Measurements from ENCODE around the gene CAPN2. TPM values are rescaled to one million over a fixed set of nuclear protein-coding genes. Genes with fewer than 3 reads are reported as not detected.

The CAPN2 gene
- total RNA-seq, 1 experiment from 2014 or later: 459 TPM

DNA sequence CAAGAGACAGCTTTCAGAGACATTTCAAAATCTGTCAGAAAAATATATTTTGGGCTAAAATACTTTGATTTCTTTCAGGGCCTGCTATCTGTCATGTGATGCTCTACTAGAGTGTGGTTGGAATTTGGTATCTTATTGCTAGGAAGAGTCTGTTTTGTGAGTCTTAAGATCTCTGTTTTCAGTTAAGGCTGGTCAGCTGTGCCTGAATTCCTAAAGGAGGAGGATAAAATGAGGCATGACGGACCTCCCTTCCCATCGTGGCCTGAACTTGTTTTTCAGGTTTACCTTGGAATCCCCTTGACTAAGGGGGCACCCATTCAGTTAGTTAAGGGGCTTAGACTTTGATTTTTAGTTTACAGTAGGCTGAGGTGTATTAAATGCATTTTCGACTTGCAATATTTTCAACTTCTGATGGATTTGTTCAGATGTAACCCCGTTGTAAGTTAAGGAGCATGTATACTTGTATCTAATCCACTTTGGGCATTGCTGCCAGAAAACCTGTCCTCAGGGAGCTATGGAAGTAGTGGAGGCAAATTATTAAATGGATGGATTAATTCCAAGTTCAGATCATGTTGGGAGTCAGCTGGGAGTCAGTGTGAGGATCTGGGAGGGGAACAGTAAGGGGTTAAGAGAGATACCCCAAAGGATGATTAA, 18.3 kb downstream of the CAPN2 start:
- peaks cover 37% of the 10 kb centered on the region; the same call in 1 of the 2 replicates for H3F3A ChIP-seq (ENCODE audit: insufficient read depth, low read depth)
- no peaks in the 10 kb centered on the region for H3K9me3 ChIP-seq (ENCODE audit: insufficient read depth, low read depth)
- TF ChIP-seq EZH2 (IDR thresholded peaks at IDR 0.05; ENCODE audit: low read depth): no peak
- TF ChIP-seq, protein P1, sequence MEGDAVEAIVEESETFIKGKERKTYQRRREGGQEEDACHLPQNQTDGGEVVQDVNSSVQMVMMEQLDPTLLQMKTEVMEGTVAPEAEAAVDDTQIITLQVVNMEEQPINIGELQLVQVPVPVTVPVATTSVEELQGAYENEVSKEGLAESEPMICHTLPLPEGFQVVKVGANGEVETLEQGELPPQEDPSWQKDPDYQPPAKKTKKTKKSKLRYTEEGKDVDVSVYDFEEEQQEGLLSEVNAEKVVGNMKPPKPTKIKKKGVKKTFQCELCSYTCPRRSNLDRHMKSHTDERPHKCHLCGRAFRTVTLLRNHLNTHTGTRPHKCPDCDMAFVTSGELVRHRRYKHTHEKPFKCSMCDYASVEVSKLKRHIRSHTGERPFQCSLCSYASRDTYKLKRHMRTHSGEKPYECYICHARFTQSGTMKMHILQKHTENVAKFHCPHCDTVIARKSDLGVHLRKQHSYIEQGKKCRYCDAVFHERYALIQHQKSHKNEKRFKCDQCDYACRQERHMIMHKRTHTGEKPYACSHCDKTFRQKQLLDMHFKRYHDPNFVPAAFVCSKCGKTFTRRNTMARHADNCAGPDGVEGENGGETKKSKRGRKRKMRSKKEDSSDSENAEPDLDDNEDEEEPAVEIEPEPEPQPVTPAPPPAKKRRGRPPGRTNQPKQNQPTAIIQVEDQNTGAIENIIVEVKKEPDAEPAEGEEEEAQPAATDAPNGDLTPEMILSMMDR (conservative IDR thresholded peaks at IDR 0.05): no peak
- DNase-seq: no peak
- H3K4me2 ChIP-seq: no peak overlapping the region
- no peak overlapping the region for H3K4me3 ChIP-seq
- H2AFZ ChIP-seq: no peak overlapping the region
- intact Hi-C loops (cut with micrococcal nuclease; ENCODE audit: unreplicated experiment): no loop called here
- ChIA-PET POLR2A (ENCODE audit: unreplicated experiment) (interaction anchor here (0.5 kb wide), 1 partner anchor 10 kb away, joined by 15 read pairs; no protein-coding TSS in a partner anchor), CTCF (interaction anchor here (0.6 kb wide), 1 partner anchor 32 kb away, joined by 4 read pairs; no protein-coding TSS in a partner anchor)
- BruUV-seq (replicated peaks): no TSS peak
- no peaks in the 10 kb centered on the region for H3K9me2 ChIP-seq (ENCODE audit: insufficient read depth)
- H3K36me3 ChIP-seq (ENCODE audit: low read depth): peaks cover 43% of the 10 kb centered on the region
- peak overlapping the region; percentile 31; the same call in 1 of the 2 replicates for H3K27ac ChIP-seq
- H3K79me2 ChIP-seq (ENCODE audit: low read depth): peaks cover 98% of the 10 kb centered on the region
- H4K20me1 ChIP-seq (ENCODE audit: insufficient read depth): peaks cover 43% of the 10 kb centered on the region
- H3K27me3 ChIP-seq (ENCODE audit: insufficient read depth, low read depth): no peaks in the 10 kb centered on the region
- peaks cover 40% of the 10 kb centered on the region for H3K4me1 ChIP-seq (replicated peaks; ENCODE audit: insufficient read depth)

DNA sequence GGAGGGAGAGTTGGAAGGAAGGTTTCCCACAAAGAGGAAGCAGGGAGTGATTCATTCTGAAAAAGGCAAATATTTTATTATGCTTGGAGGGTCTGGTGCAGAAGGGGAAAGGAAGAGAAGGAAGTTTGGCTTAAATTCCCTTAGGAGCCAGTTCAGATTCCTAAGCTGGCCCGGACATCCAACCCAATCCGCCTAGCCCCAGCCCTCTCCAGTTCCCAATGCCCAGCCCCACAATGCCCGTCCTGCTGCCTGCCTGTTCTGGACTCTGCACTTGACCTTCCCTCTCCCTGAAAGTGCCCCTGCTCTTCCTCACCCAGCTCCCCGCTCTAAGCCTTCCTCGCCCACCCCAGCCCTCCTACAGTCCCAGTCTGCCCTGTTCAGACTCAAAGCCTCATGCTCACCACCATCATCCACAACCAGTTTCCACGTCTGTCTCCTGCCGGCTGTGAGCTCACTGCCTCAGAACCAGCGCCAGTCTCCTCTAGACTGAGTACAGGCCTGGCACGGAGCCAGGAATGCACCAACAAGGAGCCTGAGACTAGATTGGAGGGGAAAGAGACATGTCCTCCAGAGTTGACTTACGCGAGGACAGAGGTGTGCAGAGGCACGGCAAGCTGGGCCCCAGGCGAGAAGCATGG, 18.9 kb downstream of the CAPN2 start:
- TF ChIP-seq EZH2 (IDR thresholded peaks at IDR 0.05; ENCODE audit: low read depth): no peak
- TF ChIP-seq, protein P1 (conservative IDR thresholded peaks at IDR 0.05): no peak
- DNase-seq: no peak
- intact Hi-C loops (cut with micrococcal nuclease; ENCODE audit: unreplicated experiment): no loop called here
- peaks cover 37% of the 10 kb centered on the region; the same call in 1 of the 2 replicates for H3F3A ChIP-seq (ENCODE audit: insufficient read depth, low read depth)
- H2AFZ ChIP-seq: no peak overlapping the region
- H3K4me1 ChIP-seq (replicated peaks; ENCODE audit: insufficient read depth): peaks cover 33% of the 10 kb centered on the region
- H4K20me1 ChIP-seq (ENCODE audit: insufficient read depth): peaks cover 43% of the 10 kb centered on the region
- H3K79me2 ChIP-seq (ENCODE audit: low read depth): peaks cover 97% of the 10 kb centered on the region
- H3K27me3 ChIP-seq (ENCODE audit: insufficient read depth, low read depth): no peaks in the 10 kb centered on the region
- no peaks in the 10 kb centered on the region for H3K9me3 ChIP-seq (ENCODE audit: insufficient read depth, low read depth)
- H3K9me2 ChIP-seq (ENCODE audit: insufficient read depth): no peaks in the 10 kb centered on the region
- no TSS peak for BruUV-seq (replicated peaks)
- ChIA-PET CTCF (no interaction called here), POLR2A (ENCODE audit: unreplicated experiment) (interaction anchor here (0.5 to 0.7 kb wide), 2 partner anchors 10 to 474 kb away, joined by 4 to 15 read pairs; no protein-coding TSS in a partner anchor)
- H3K27ac ChIP-seq: no peak overlapping the region
- peaks cover 46% of the 10 kb centered on the region for H3K36me3 ChIP-seq (ENCODE audit: low read depth)
- no peak overlapping the region for H3K4me2 ChIP-seq
- H3K4me3 ChIP-seq: no peak overlapping the region

DNA sequence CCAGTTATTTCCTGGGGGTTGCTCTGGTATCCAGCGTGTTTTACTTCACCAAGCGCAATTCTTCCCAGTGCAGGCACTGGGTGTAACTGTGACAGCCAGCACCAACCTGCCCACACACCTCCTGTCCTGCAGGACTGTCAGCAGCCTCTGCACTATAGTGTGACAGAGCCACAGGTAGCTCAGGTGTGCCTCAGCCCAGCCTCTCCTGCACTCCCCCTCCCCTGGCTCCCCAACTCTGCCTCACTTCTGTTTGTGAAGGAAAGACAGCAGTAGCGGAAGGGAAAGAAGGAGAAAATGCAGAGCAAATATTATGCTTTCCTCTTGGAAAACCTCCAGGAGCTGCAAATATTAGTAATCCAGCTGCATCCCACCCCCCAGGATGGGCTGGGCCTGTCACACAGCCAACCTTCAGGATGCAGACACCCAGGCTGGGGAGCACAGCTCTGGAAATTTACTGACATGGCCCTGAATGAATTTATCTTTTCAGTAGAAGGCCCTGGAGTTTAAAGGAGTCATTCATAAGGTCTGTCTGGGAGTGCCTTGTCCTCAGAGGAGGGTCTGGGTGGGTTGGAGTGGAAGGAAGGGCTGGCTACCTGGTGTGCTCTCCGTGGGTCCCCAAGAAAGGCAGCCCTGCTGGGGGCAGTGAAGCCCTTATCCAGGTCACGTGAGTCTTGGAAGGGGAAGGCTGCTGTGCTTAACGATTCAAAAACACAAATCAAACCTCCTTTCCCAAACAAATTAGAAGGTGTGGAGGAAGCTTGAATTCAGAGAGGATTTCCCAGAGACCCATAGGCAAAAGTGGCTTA, 20.9 kb downstream of the CAPN2 start:
- H3K79me2 ChIP-seq (ENCODE audit: low read depth): peaks cover 95% of the 10 kb centered on the region
- H3K27ac ChIP-seq: 0 out of 2 replicates have a peak overlapping the region, but pooled peaks have one; percentile 12
- H3K4me1 ChIP-seq (replicated peaks; ENCODE audit: insufficient read depth): peaks cover 37% of the 10 kb centered on the region
- ChIA-PET CTCF (interaction anchor here (0.7 kb wide), 1 partner anchor 109 kb away, joined by 3 read pairs; no protein-coding TSS in a partner anchor), POLR2A (ENCODE audit: unreplicated experiment) (interaction anchor here (0.6 kb wide), 1 partner anchor 32 kb away, joined by 13 read pairs; no protein-coding TSS in a partner anchor)
- no peaks in the 10 kb centered on the region for H3K27me3 ChIP-seq (ENCODE audit: insufficient read depth, low read depth)
- no peaks in the 10 kb centered on the region for H3K9me2 ChIP-seq (ENCODE audit: insufficient read depth)
- TF ChIP-seq, protein P1 (conservative IDR thresholded peaks at IDR 0.05): no peak
- TF ChIP-seq EZH2 (IDR thresholded peaks at IDR 0.05; ENCODE audit: low read depth): no peak
- H3K4me3 ChIP-seq: no peak overlapping the region
- H3K4me2 ChIP-seq: no peak overlapping the region
- H3K36me3 ChIP-seq (ENCODE audit: low read depth): peaks cover 35% of the 10 kb centered on the region; the same call in 1 of the 2 replicates
- H3F3A ChIP-seq (ENCODE audit: insufficient read depth, low read depth): peaks cover 50% of the 10 kb centered on the region; the same call in 1 of the 2 replicates
- BruUV-seq (replicated peaks): no TSS peak
- no peak for DNase-seq
- intact Hi-C loops (cut with micrococcal nuclease; ENCODE audit: unreplicated experiment): no loop called here
- no peaks in the 10 kb centered on the region for H3K9me3 ChIP-seq (ENCODE audit: insufficient read depth, low read depth)
- H2AFZ ChIP-seq: no peak overlapping the region
- H4K20me1 ChIP-seq (ENCODE audit: insufficient read depth): peaks cover 36% of the 10 kb centered on the region
